Fibroblast of peridontal ligament (primary cell): ENCODE results near the gene RPL37.
A peak's percentile ranks its signal among the peaks of the same experiment; 100 is the strongest.
"Not testable (repeated sequence)": the region's sequence is repeated elsewhere in the genome, so short reads cannot be mapped to it uniquely, and the experiment has no call there.

Source experiments
- DNase-seq: peaks from one replicate; pipeline ENCODE4 v3.0.0-alpha.2; 2010; ENCODE audit errors: extremely low read depth

RPL37 gene

GRCh38 chr5:40797273-40798011 lies 37.6 kb downstream of the RPL37 start:
- peak; percentile 41 for DNase-seq

- peak; percentile 92 for DNase-seq
These were observed 38.5 kb downstream of the RPL37 start for GRCh38 chr5:40796487-40796889.

- DNase-seq, result not testable (repeated sequence)
These were observed 40.1 kb downstream of the RPL37 start for GRCh38 chr5:40794877-40795276.

GRCh38 chr5:40794340-40794739 lies 40.7 kb downstream of the RPL37 start:
- DNase-seq, result not testable (repeated sequence)

- DNase-seq, result not testable (repeated sequence)
These were observed 42.3 kb downstream of the RPL37 start for GRCh38 chr5:40792691-40793090.

GRCh38 chr5:40791715-40792139 lies 43.3 kb downstream of the RPL37 start:
- DNase-seq, result no peak

- DNase-seq, result no peak
These were observed 44.0 kb downstream of the RPL37 start for GRCh38 chr5:40790947-40791593.

GRCh38 chr5:40788941-40789340 lies 46.1 kb downstream of the RPL37 start:
- DNase-seq, result not testable (repeated sequence)

GRCh38 chr5:40787986-40788385 lies 47.0 kb downstream of the RPL37 start:
- no peak for DNase-seq

GRCh38 chr5:40786664-40787063 lies 48.4 kb downstream of the RPL37 start:
- DNase-seq, result not testable (repeated sequence)

GRCh38 chr5:40784916-40785315 lies 50.1 kb downstream of the RPL37 start:
- DNase-seq, result no peak

GRCh38 chr5:40784027-40784653 lies 50.9 kb downstream of the RPL37 start:
- DNase-seq, result no peak

GRCh38 chr5:40781843-40782409 lies 53.1 kb downstream of the RPL37 start:
- peak; percentile 90 for DNase-seq

GRCh38 chr5:40780858-40781257 lies 54.2 kb downstream of the RPL37 start:
- DNase-seq, result no peak

- DNase-seq, result no peak
These were observed 54.8 kb downstream of the RPL37 start for GRCh38 chr5:40780199-40780598.

- no peak for DNase-seq
These were observed 55.5 kb downstream of the RPL37 start for GRCh38 chr5:40779561-40779960.

- no peak for DNase-seq
These were observed 56.9 kb downstream of the RPL37 start for GRCh38 chr5:40778133-40778532.

- DNase-seq, result no peak
These were observed 58.4 kb downstream of the RPL37 start for GRCh38 chr5:40776658-40776977.

- DNase-seq, result no peak
These were observed 59.0 kb downstream of the RPL37 start for GRCh38 chr5:40775846-40776657.
